Stimulated activated naive CD4-positive, alpha-beta T cell treated with Interleukin-2 at 50 U/mL for 16 hours (primary cell): ENCODE data around the gene REC114.
"Not testable (repeated sequence)": the region's sequence is repeated elsewhere in the genome, so short reads cannot be mapped to it uniquely, and the experiment has no call there.

ENCODE experiments used
- DNase-seq: peaks from one replicate; lab custom pipeline; 2025; lab: John Stamatoyannopoulos, UW

REC114 gene

DNA sequence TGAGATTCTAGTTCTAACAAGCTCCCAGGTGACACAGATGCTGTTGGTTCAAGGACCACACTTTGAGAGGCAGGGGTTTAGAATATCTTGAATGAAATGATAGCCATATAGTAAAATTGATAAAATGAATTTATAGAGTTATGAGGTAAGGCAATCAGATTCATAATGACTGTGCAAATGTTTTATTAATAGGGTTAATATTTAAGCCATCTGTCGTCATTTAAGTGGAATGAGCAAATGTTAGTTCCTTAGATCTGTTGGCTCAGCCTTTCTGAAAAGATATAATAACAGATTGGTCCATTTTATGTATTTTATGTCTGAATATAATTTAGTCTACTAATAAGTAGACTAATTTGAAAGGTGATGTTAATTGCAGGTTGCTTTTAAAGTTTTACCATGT lies 12.9 kb downstream of the REC114 start:
- DNase-seq, result no peak

DNA sequence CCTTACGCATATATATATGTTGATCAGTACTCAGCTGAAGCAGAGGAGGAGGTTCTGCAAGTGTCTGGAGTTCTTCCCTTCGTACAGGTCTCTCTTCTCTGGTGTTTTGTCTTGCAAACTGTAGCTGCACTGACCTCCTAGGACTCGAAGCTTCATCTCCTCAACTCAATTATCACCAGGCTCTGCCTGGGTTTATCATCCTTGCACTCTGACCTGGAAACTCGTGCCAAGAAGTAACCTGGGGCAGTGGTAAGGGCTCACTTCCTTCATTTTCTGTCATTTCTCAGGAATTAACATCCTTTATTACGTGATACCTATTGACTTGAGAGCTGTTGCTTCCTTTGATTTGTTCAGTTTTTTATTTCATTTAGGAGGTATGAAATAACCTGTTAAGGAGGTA lies 14.4 kb downstream of the REC114 start:
- DNase-seq, result no peak

DNA sequence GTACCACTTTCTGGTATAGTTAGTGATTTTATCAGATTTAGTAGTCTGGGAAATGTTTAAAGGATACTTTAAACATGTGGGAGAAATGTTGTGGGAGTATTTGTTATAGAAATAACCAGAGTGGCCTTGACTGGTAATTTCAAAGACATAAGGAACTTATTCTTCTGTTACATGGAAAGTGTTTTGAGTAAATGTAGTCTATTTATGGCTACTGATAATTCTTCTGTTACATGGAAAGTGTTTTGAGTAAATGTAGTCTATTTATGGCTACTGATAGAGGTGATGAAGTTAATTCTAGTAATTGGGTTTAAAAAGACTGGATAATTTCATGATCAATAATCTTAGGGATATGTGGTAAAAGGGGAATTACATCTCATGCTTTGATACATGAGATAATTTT lies 17.7 kb downstream of the REC114 start:
- DNase-seq, result no peak

DNA sequence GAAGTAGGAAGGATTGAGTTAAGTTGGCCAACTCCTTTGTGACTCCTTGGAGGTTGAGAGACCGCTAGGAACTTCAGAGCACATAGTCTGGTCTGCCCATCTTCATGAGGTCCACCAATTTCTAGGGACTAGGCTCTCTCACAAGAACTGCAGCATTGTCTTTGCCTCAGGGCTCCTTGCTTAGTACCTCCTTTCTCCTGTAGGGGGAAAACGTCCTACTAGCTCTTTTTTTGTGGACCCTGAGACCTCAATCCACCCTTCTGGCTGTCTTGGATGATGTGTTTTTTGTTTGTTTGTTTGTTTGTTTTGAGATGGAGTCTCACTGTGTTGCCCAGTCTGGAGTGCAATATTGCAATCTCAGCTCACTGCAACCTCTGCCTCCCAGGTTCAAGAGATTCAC lies 21.6 kb downstream of the REC114 start:
- DNase-seq, result no peak

DNA sequence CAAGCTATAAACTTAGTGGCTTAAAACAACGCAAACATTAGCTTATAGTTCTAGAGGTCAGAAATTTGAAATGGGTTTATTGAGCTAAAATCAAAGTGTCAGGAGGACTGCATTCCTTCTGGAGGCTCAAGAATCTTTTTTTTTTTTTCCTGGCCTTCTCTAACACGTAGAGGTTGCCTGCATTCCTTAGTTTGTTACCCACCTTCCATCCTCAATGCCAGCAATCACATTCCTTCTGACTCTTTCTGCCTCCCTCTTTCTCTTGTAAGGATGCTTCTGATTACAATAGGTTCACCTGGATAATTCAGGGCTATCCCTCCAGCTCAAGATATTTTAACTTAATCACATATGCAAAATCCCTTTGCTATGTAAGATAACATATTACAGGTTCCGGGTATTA lies 24.8 kb downstream of the REC114 start:
- DNase-seq, result no peak

DNA sequence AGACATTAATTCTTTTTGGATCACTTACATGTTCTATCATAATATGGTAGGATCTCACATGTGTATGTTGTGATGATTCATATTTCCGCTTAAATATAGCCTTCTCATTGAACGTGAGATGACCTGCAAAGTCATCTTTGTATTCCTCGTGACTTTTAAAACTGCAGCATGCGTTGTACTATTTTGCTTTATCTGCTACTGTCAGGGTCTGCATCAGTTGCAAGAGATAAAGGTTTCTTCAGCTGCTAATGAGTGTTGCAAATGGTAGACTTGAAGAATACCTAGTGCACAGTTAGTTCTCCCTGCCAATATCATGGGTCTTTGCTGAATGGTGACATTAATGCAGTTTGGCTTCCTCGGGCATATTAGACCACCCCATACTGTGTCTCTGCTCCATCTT lies 31.8 kb downstream of the REC114 start:
- no peak for DNase-seq

DNA sequence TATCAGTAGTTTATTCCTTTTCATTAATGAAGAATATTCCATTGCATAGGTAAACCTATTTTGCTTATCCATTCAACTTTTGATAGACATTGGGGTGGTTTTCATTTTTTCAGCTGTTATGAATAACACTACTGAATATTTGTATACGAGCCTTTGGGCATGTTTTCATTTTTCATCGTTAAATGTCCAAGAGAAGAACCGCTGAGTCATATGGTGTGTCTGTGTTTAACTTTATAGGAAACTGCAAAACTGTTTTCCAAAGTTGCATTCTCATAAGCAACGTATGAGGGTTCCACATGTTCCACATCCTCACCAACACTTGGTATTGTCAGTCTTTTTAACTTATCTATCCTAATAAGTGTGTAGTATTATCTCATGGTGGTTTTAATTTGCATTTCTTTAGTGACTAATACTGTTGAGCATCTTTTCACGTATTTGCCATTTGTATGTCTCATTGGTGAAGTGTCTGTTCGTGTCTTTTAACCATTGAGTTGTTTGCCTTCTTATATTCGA lies 33.8 kb downstream of the REC114 start:
- DNase-seq, result no peak

DNA sequence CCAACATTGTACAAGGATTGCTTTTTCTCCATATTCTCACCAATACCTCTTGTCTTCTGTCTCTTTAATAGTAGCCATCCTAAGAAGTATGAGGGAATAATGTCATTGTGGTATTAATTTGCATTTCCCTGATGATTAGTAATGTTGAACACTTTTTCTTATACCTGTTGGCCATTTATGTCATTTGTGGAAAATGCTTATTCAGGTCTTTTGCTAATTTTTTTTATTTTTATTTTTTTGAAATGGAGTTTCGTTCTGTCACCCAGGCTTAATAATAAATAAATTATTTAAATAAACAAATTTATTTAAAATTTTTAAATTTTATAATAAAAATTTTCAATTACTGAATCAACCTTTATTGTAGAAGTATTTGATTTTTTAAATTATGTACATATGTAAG lies 37.1 kb downstream of the REC114 start:
- DNase-seq, result no peak

DNA sequence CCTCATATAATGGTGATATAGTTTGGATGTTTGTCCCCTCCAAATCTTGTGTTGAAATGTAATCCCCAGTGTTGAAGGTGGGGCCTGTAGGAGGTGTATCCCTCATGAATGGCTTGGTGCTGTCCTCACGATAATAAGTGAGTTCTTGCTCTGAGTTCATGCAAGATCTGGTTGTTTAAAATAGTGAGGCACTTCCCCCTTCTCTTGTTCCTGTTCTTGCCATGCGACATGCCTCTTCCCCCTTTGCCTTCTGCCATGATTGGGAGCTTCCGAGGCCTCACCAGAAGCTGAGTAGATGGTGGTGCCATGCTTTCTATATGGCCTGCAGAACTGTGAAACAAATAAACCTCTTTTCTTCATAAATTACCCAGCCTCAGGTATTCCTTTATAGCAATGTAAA lies 39.2 kb downstream of the REC114 start:
- DNase-seq, result no peak

DNA sequence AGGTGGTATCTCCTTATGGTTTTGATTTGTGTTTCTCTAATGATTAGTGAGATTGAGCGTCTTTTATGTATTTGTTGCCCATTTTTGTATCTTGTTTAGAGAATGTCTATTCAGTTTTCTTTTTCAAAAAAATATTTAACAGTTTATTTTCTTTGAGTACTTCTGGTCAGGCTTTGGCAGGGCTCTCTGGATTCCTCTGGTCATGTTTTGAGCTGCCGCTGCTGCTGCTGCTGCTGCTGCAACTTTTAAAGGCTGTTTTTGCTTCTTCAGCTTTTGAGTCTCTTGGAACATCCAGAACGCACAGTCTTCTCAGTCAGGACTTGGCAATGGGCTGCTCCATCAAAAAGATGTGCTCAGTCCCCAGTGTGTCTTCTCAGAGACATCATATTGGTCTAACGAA lies 40.1 kb downstream of the REC114 start:
- no peak for DNase-seq

DNA sequence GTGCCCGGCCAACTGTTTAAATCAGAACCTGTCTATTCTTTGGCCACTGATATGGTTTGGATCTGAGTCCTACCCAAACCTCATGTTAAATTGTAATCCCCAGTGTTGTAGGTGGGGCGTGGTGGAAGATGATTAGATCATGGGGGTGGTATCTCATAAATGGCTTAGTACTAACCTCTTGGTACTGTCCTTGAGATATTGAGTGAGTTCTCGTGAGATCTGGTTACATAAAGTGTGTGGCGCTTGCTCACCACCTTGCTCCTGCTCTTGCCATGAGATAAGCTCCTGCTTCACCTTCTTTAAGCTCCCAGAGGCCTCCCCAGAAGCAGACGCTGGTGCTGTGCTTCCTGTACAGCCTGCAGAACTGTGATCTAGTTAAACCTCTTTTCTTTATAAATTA lies 42.4 kb downstream of the REC114 start:
- DNase-seq, result no peak

DNA sequence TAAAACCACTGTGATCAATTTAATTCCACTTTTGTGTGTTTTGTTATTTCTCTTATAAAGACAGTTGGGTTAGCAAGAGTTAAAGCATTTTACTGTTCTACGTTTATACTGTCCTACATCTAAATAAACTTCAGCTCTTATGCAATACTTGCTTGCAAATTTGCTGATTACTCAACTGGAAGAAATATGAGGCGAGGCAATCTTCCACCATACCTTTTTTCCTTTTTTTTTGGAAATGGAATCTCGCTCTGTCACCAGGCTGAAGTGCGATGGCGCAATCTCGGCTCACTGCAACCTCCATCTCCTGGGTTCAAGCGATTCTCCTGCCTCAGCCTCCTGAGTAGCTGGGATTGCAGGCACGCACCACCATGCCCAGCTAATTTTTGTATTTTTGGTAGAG lies 42.9 kb downstream of the REC114 start:
- DNase-seq, result not testable (repeated sequence)

DNA sequence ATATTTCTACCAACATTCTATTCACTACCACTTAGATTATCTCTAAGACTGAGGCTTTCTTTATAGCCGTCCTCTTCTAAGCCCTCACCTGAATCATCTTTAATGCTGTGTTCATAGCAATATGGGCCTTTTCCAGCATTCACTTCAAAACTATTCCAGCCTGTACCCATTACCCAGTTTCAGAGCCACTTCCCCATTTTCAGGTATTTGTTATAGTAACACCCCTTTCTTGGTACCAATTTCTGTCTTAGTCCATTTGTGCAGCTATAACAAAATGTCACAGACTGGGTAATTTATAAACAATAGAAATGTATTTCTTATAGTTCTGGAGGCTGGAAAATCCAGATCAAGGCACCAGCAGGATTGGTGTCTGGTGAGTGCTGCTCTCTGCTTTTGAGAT lies 45.7 kb downstream of the REC114 start:
- DNase-seq, result no peak

DNA sequence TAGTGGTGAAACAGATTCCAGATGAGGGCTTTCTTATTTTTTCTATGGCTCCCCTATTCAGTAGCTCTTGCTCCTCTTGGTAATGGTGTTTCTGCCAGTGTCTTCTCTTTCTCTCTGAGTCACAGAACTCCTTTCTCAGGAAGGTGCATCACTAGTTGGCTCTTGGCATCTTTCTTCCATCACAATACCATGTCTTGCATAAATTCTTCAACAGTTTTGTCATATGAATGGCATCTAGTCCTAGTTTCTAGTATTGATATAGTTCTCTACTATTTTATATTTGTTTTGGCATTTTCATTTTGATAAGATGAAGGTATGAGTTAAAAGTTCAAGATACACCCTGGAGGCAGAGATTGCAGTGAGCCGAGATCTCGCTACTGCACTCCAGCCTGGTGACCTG lies 51.0 kb downstream of the REC114 start:
- no peak for DNase-seq

DNA sequence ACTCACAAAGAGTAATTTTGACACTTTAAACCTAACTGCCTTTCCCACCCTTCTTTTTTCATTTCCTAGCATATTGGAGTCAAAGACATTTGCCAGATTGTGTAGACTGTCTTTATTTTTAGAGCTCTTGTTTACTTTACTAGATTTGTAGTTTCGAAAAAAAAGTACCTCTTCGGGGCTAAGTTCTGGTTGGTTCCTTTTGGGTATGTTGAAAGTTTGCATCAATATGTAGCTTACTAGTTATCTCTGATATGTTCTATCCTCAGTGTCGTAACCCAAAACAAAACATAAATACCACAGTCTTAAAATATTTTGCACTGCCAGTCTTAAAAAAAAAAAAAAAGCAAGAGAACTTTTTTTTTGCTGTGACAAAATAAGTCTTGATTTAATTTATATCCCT lies 52.2 kb downstream of the REC114 start:
- DNase-seq, result no peak

DNA sequence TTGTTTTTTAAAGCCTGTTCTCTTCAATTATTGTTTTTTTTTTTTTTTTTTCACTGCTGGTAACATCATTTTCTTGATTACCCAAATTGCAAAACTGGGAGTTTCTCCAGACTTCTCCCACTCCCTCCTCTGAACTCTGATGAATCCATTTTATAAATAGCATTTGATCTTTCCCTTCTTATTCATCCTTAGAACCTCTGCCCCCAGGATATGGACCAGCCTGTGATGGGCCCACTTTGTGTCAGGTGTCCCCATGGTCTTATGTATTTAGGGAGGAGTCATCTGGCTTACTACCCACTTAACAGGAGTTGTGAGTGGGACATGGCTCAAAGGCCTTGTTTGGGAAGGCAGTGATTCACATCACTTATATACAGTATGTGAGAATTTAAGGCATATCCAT lies 57.7 kb downstream of the REC114 start:
- no peak for DNase-seq

DNA sequence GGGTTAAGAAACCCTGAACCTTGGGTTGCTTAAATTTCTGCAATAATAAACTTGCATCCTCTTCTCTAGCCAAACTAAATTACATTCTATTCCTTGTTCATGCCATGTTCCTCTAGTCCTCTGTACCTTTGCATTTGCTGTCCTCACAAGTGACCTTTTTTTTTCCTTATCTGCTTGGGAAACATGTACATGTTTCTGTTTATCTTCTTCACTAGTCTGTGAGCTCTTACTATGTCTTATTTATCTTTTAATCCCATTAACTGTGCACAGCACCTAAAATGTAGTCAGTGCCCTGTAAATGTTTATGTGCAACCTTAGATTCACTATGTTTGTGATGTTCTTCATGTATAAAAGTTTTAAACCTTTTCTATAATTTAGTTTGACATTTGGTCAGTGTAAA lies 61.9 kb downstream of the REC114 start:
- no peak for DNase-seq

DNA sequence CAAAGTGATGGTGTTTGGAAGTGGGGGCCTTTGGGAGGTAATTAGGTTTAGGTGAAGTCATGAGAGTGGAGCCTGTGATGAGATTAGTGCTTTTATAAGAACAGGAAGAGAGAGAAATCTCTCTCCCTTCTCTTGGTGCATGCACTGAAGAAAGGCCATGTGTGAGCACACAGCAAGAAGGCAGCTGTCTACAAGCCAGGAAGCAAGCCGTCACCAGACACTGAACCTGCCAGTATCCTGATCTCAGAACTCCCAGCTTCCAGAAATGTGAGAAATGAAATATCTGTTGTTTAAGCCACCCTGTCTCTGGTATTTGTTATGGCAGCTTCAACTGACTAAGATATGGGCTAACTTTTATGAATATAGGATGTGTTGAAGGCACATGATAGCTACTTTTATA lies 72.6 kb downstream of the REC114 start:
- no peak for DNase-seq

DNA sequence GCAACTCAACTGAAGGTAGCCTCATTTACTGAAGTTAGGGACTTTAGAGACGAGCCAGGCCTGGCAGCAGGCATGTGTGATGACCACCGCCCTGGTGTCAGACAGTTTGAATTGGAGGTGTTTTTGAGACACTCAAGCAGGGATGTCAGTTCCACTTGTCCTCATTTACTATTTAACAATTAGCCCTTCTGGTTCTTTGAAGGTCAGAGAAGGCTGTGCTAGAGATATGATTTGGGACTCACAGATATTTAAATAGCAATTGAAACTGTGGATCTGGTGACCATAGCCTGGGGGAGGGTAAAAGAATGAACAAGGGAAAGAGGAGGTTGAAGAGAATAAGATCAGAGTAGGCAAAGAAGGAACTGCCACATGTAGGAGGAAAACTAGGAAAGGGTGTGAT lies 74.6 kb downstream of the REC114 start:
- DNase-seq, result no peak

DNA sequence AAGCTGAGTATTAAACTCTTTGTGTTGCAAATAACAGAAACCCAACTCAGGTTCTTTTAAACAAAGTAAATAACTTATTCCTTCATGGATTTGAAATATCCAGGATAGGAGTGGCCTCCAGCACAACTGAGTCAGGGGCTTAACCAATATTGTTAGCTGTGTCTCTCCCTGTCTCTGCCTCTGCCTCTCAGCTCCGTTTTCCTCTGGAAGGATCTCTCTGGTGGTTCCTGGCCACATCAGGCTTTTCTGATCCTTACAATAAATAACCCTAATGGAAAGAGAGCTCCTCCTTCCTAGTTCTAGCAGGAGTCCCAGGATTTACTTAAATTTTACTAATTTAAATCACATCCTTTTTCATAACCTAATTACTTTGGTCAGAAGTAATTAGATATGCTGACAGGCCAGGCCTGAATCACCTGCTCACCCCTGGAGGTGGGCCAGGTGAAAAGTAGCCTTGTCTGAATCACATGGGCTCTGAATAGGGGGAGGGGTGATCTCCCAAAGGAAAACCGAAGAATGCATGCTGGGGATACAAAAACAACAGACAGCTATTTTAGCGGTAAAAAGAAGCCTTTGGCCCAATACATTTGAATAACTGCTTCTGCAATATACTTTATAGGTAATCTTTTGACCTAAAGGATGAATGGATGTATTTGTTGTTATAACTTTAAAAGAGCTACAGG lies 75.4 kb downstream of the REC114 start:
- DNase-seq, result no peak

DNA sequence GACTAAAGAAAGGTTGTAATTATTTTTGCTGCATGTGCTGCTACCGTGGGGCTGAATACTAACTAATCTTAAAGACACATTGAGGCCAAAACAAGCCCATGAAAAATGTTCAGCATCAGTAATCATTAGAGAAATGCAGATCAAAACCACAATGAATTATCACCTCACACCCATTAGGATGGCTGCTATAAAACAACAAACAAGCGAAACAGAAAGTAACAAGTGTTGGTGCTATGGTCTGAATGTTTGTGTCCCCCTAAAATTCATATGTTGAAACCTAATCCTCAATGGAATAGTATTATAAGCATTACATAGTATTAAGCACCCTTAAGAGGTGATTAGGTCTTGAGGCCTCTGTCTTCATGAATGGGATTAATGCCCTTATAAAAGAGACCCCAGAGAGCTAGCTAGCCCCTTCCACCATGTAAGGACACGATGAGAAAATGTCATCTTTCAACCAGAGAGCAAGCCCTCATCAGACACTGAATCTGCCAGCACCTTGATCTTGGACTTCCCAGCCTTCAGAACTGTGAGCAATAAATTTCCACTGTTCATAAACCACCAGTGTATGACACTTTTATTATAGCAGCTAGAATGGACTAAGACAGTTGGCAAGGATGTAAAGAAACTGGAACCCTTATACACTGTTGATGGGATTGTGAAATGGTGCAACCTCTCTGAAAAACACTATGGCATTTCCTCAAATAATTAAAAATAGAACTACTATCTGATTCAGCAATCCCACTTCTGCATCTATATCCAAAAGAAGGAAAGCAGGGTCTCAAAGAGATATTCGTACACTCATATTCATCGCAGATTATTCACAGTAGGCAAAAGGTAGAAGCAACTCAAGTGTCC lies 76.1 kb downstream of the REC114 start:
- DNase-seq, result no peak

DNA sequence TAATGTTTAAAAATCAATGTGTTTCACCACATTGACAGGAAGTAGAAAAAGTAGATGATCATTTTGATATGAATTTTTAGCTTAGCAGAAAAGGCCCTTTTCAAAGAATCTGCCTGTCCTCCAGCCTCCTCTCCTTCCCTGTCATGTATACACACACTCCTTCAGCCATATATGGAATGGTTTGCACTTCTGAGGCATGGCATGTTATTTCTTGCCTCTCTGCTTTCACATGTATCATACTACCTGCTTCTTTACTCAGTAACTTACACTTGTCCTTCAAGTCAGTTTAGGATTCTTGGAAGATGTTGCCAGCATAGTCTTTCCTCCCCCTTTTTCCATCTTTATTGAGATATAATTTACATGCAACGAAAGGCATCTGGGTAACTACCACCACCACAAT lies 79.0 kb downstream of the REC114 start:
- no peak for DNase-seq

DNA sequence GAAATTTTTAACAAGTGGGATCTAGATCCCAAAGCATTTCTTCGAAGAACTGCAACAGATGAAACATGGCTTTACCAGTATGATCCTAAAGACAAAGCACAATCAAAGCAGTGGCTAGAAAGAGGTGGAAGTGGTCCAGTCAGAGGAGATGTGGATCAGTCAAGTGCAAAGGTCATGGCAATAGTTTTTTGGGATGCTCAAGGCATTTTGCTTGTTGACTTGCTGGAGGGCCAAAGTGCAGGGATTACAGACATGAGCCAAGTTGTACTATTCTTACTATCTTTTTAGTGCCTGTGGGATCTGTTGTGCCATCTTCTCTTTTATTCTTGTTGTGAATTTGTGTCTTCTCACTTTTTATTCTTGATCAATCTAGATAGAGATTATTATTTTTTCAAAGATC lies 82.0 kb downstream of the REC114 start:
- DNase-seq, result no peak

DNA sequence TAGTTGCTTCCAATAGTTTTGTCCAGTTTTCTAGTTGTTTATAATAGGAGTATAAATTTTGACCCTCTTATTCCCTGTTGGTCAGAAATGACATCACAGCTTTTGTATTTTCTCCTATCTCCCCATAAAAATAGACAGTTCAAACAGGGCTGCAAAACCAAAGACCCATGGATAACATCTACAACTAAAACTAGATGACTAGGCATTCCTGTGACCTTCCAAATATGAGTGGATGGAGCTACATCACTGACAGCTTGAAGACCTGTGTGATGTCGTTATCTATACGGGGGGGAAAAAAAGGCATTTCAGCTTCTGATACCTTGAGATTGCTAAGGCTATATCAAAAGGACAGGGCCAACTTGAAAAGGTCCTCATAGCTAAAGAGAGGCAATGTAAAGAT lies 84.6 kb downstream of the REC114 start:
- no peak for DNase-seq
